Stomach (tissue), 9 donors: ENCODE results near the gene FOLR2. TPM values are rescaled to one million over a fixed set of nuclear protein-coding genes. Genes with fewer than 3 reads are reported as not detected.

Experiments
- DNase-seq, 2 donors: peaks; one replicate each; pipeline versions ENCODE4 v3.0.0 to v3.0.0-alpha.2; 2013 to 2019
- H3K27ac ChIP-seq, 5 donors: fragments of 200-600 bp in 4 of 5; sonication (generic) in 4 of 5; one replicate each; pipeline ENCODE4 v1.5.1; 2013 to 2019; ENCODE audit warnings: mild to moderate bottlenecking in 1 of 5, moderate library complexity in 1 of 5
- H3K27me3 ChIP-seq, 3 donors: fragments of 200-600 bp; sonication (generic); one replicate each; pipeline ENCODE4 v1.5.1; 2017 to 2019; ENCODE audit warnings: mixed run types in 1 of 3
- H3K36me3 ChIP-seq, 4 donors: fragments of 200-600 bp; sonication (generic); 1 replicate in 3 of 4; 2 replicates in 1 of 4; pipeline ENCODE4 v1.5.1; 2016 to 2019
- H3K4me1 ChIP-seq, 4 donors: fragments of 200-600 bp; sonication (generic); one replicate each; pipeline ENCODE4 v1.5.1; 2016 to 2019
- H3K4me3 ChIP-seq, 4 donors: fragments of 200-600 bp; sonication (generic) in 3 of 4; one replicate each; pipeline ENCODE4 v1.5.1; 2016 to 2019; ENCODE audit warnings: mild to moderate bottlenecking in 1 of 4
- H3K9me3 ChIP-seq, 4 donors: fragments of 200-600 bp; sonication (generic); one replicate each; pipeline ENCODE4 v1.5.1; 2016 to 2019
- CTCF ChIP-seq, 7 experiments: fragments of 450-650 bp in 4 of 7; fragments of 200-600 bp in 3 of 7; sonication (generic) in 3 of 7; IDR thresholded peaks; one replicate each; pipeline ENCODE4 v1.5.1; 2016 to 2019; ENCODE audit warnings: antibody characterized with exemption in 7 of 7, control low read depth in 2 of 7, mild to moderate bottlenecking in 1 of 7
- EP300 ChIP-seq: sonication (generic); formaldehyde crosslinking; IDR thresholded peaks from one replicate; pipeline ENCODE4 v1.6.1; 2017; ENCODE audit warnings: antibody characterized with exemption
- POLR2A ChIP-seq, 4 donors: fragments of 450-650 bp; IDR thresholded peaks; one replicate each; pipeline ENCODE4 v1.6.1; 2016; ENCODE audit warnings: antibody characterized with exemption in 4 of 4, control low read depth in 2 of 4, mild to moderate bottlenecking in 1 of 4, moderate library complexity in 1 of 4
- POLR2AphosphoS5 ChIP-seq, 3 donors: sonication (generic); formaldehyde crosslinking; IDR thresholded peaks; one replicate each; pipeline ENCODE4 v1.6.1; 2016; ENCODE audit warnings: antibody characterized with exemption in 3 of 3
- whole genome bisulfite sequencing, 5 donors: extraction: QIAGEN DNeasy Blood & Tissue Kit in 3 of 5; methylation state at CpG; one replicate each; pipeline versions ENCODE4 v1.1.5 to v1.1.7; 2013 to 2018; 5-methylcytosine and 5-hydroxymethylcytosine counted together
- intact Hi-C: fragments of 100-400 bp; cut with DNase I; formaldehyde crosslinking; loops from one replicate; pipeline ENCODE4 v1.15.1; 2023; ENCODE audit warnings: low total_unique reads
- polyA plus RNA-seq, 3 donors: library from polyadenylated mRNA; stranded (reverse); fragments of 200-250 nt; gene quantifications; one replicate each; pipeline ENCODE4 v1.2.3, GENCODE V29; 2013
- total RNA-seq, 5 donors: library from RNA; depleted of rRNA; stranded (reverse); fragments of >200 nt; gene quantifications; one replicate each; pipeline versions ENCODE4 v1.1.0 to v1.2.3, GENCODE V29; 2014 to 2016
- donor health status: healthy with polysubstance abuse.
- donor health status: Bipolar disorder and iron deficiency.
- donor health status: healthy.

The FOLR2 gene
- total and polyA plus RNA-seq, 8 donors: 1.8 to 28.6 (median 9.3) TPM

- no peak for DNase-seq
Observed at GRCh38 chr11:72237112-72237931, 20.7 kb downstream of the FOLR2 start.

GRCh38 chr11:72238040-72238450 is 21.5 kb downstream of the FOLR2 start:
- Histone ChIP-seq H3K27me3 (peaks cover under 1 to 41% (median 28%) of the 10 kb centered on the region in 3 donors), H3K36me3 (peaks cover 42 to 56% (median 50%) of the 10 kb centered on the region in 4 donors), H3K9me3 (no peaks in the 10 kb centered on the region), H3K4me3 (no peak overlapping the region), H3K27ac (peak overlapping the region in 3 of 5 donors; percentile 5 to 76 (median 49)), H3K4me1 (peaks cover 24 to 65% (median 53%) of the 10 kb centered on the region in 4 donors)
- peak; percentile 53 to 86 for DNase-seq
- intact Hi-C loops: no loop called here
- TF ChIP-seq POLR2AphosphoS5 (IDR thresholded peaks at IDR 0.05) (no peak), CTCF (IDR thresholded peaks at IDR 0.05) (peak in 5 of 7 experiments; percentile 46 to 67 (median 65))
- 25 to 37% (median 32%) methylated on average over 8 to 16 of the region's 16 CpGs for WGBS, 5 donors

More at GRCh38 chr11:72237112-72237931, 20.7 kb downstream of the FOLR2 start:
- intact Hi-C loops: no loop called here
- H3K27me3 ChIP-seq: peaks cover 0 to 34% (median 20%) of the 10 kb centered on the region in 3 donors
- H3K27ac ChIP-seq: peak overlapping the region in 3 of 5 donors; percentile 14 to 76 (median 49)
- peaks cover 24 to 65% (median 53%) of the 10 kb centered on the region in 4 donors for H3K4me1 ChIP-seq
- no peak for TF ChIP-seq CTCF (IDR thresholded peaks at IDR 0.05)
- no peak for TF ChIP-seq POLR2AphosphoS5 (IDR thresholded peaks at IDR 0.05)
- no peak for TF ChIP-seq EP300
- no peak for TF ChIP-seq POLR2A (IDR thresholded peaks at IDR 0.05)
- H3K4me3 ChIP-seq: no peak overlapping the region
- 66 to 87% (median 74%) methylated on average over 11 to 22 of the region's 22 CpGs for WGBS, 5 donors
- peaks cover 49 to 63% (median 58%) of the 10 kb centered on the region in 4 donors for H3K36me3 ChIP-seq
- no peaks in the 10 kb centered on the region for H3K9me3 ChIP-seq

GRCh38 chr11:72238492-72239312 is 22.1 kb downstream of the FOLR2 start:
- Histone ChIP-seq H3K4me1 (peaks cover 26 to 68% (median 55%) of the 10 kb centered on the region in 4 donors), H3K36me3 (peaks cover 36 to 49% (median 44%) of the 10 kb centered on the region in 4 donors), H3K27me3 (peaks cover 6 to 47% (median 34%) of the 10 kb centered on the region in 3 donors), H3K27ac (peak overlapping the region in 4 of 5 donors; percentile 3 to 76 (median 70)), H3K9me3 (peaks cover 0 to 6% (median 0%) of the 10 kb centered on the region in 4 donors), H3K4me3 (peak overlapping the region in 1 of 4 donors; percentile 33)
- 67 to 72% (median 71%) methylated on average over 26 to 28 of the region's 28 CpGs for WGBS, 5 donors
- TF ChIP-seq CTCF (IDR thresholded peaks at IDR 0.05) (peak in 1 of 7 experiments; percentile 10), EP300 (no peak), POLR2AphosphoS5 (IDR thresholded peaks at IDR 0.05) (no peak), POLR2A (IDR thresholded peaks at IDR 0.05) (no peak)
- intact Hi-C loops: no loop called here
- no peak for DNase-seq

- H3K27ac ChIP-seq: peak overlapping the region in 4 of 5 donors; percentile 3 to 76 (median 70)
Observed at GRCh38 chr11:72239313-72239848, 22.8 kb downstream of the FOLR2 start.

More at GRCh38 chr11:72239313-72239848, 22.8 kb downstream of the FOLR2 start:
- Histone ChIP-seq H3K4me3 (peak overlapping the region; percentile 33 to 40 (median 38)), H3K27me3 (peaks cover 13 to 54% (median 41%) of the 10 kb centered on the region in 3 donors), H3K36me3 (peaks cover 29 to 42% (median 37%) of the 10 kb centered on the region in 4 donors), H3K4me1 (peaks cover 33 to 75% (median 62%) of the 10 kb centered on the region in 4 donors), H3K9me3 (peaks cover 0 to 8% (median 0%) of the 10 kb centered on the region in 4 donors)
- peak in 1 of 2 donors; percentile 79 for DNase-seq
- no peak for TF ChIP-seq CTCF (IDR thresholded peaks at IDR 0.05)
- no peak for TF ChIP-seq EP300
- TF ChIP-seq POLR2A (IDR thresholded peaks at IDR 0.05): no peak
- no peak for TF ChIP-seq POLR2AphosphoS5 (IDR thresholded peaks at IDR 0.05)
- intact Hi-C loops: no loop called here
- WGBS, 5 donors: 11 to 16% (median 14%) methylated on average over 18 to 25 of the region's 25 CpGs
